ENCODE data around the gene PRADC1.

Gene PRADC1

GRCh38 chr2:73233932-73234832 is 1.1 kb upstream of the PRADC1 start, which contains the start of gene CCT7:
Gene CCT7, plus strand, starts transcription at chr2:73234308. Its CDS starts 71 bp downstream, at chr2:73234379.
- DNase-seq: peak; percentile 79

- DNase-seq: peak; percentile 17
Observed at GRCh38 chr2:73232403-73233153, 461 bp downstream of the PRADC1 start.

GRCh38 chr2:73228631-73229030 is 4.4 kb downstream of the PRADC1 start:
- no peak for DNase-seq

- DNase-seq: no peak
Observed at GRCh38 chr2:73227086-73227485, 6.0 kb downstream of the PRADC1 start.

- DNase-seq: no peak
Observed at GRCh38 chr2:73225513-73226360, 7.3 kb downstream of the PRADC1 start.

GRCh38 chr2:73223821-73224220 is 9.2 kb downstream of the PRADC1 start:
- DNase-seq: no peak

- no peak for DNase-seq
Observed at GRCh38 chr2:73218298-73218697, 14.7 kb downstream of the PRADC1 start.

GRCh38 chr2:73217826-73218225 is 15.2 kb downstream of the PRADC1 start:
- DNase-seq: no peak

- no peak for DNase-seq
Observed at GRCh38 chr2:73217160-73217559, 15.9 kb downstream of the PRADC1 start.

- no peak for DNase-seq
Observed at GRCh38 chr2:73215254-73215653, 17.8 kb downstream of the PRADC1 start.

- DNase-seq: peak; percentile 92
Observed at GRCh38 chr2:73214120-73215035, 18.7 kb downstream of the PRADC1 start, which contains the start of gene SMYD5. Gene SMYD5, plus strand, starts transcription at chr2:73214245. Its CDS starts 22 bp downstream, at chr2:73214267.

GRCh38 chr2:73212448-73213176 is 20.4 kb downstream of the PRADC1 start:
- peak; percentile 72 for DNase-seq

GRCh38 chr2:73212098-73212447 is 21.0 kb downstream of the PRADC1 start:
- no peak for DNase-seq

GRCh38 chr2:73210696-73211095 is 22.3 kb downstream of the PRADC1 start:
- no peak for DNase-seq

- DNase-seq: no peak
Observed at GRCh38 chr2:73210019-73210418, 23.0 kb downstream of the PRADC1 start.

- DNase-seq: no peak
Observed at GRCh38 chr2:73208258-73208657, 24.8 kb downstream of the PRADC1 start.

- DNase-seq: no peak
Observed at GRCh38 chr2:73205611-73206010, 27.4 kb downstream of the PRADC1 start.

GRCh38 chr2:73203055-73203681 is 29.9 kb downstream of the PRADC1 start:
- DNase-seq: no peak

GRCh38 chr2:73202156-73203054 is 30.6 kb downstream of the PRADC1 start, which contains the start of gene NOTO:
Gene NOTO, plus strand, starts transcription at chr2:73202574. Its CDS starts 93 bp downstream, at chr2:73202667.
- peak; percentile 4 for DNase-seq
